Osteocyte (in vitro differentiated cells): ENCODE data around the gene MEX3A. TPM values are rescaled to one million over a fixed set of nuclear protein-coding genes. Genes with fewer than 3 reads are reported as not detected.

Experiments
- DNase-seq: peaks from one replicate; pipeline ENCODE4 v3.0.0; 2021; ENCODE audit warnings: mixed read lengths; ENCODE audit not compliant: unreplicated experiment; ENCODE audit errors: extremely low spot score
- H3K27ac Mint-ChIP-seq: one replicate; pipeline ENCODE4 v1.8.0; 2021; ENCODE audit warnings: mild to moderate bottlenecking, mixed read lengths; ENCODE audit not compliant: unreplicated experiment
- H3K27me3 Mint-ChIP-seq: one replicate; pipeline ENCODE4 v1.8.0; 2021; ENCODE audit warnings: mixed read lengths; ENCODE audit not compliant: unreplicated experiment
- H3K36me3 Mint-ChIP-seq: one replicate; pipeline ENCODE4 v1.8.0; 2021; ENCODE audit warnings: mixed read lengths; ENCODE audit not compliant: unreplicated experiment
- H3K4me1 Mint-ChIP-seq: one replicate; pipeline ENCODE4 v1.8.0; 2021; ENCODE audit warnings: mixed read lengths; ENCODE audit not compliant: unreplicated experiment
- H3K4me3 Mint-ChIP-seq: one replicate; pipeline ENCODE4 v1.8.0; 2021; ENCODE audit warnings: mild to moderate bottlenecking, moderate library complexity, mixed read lengths; ENCODE audit not compliant: unreplicated experiment
- H3K9me3 Mint-ChIP-seq: one replicate; pipeline ENCODE4 v1.8.0; 2021; ENCODE audit warnings: mixed read lengths; ENCODE audit not compliant: unreplicated experiment
- CTCF ChIP-seq: fragments of 200-600 bp; sonication (generic); IDR thresholded peaks from 2 replicates; pipeline ENCODE4 v1.5.0; 2021; ENCODE audit warnings: antibody characterized with exemption, mild to moderate bottlenecking, moderate library complexity
- total RNA-seq: library from RNA; stranded (reverse); gene quantifications from 2 replicates; pipeline ENCODE4 v1.2.1, GENCODE V29; 2021

The MEX3A gene
- total RNA-seq, 1 donor from 2014 or later: 20.7 TPM

GRCh38 chr1:156115514-156116374 is 33.5 kb upstream of the MEX3A start:
- Mint-ChIP-seq H3K27me3 (no peaks in the 10 kb centered on the region), H3K27ac (peak overlapping the region; percentile 99), H3K4me1 (peaks cover 67% of the 10 kb centered on the region), H3K4me3 (peak overlapping the region; percentile 92), H3K36me3 (peaks cover 10% of the 10 kb centered on the region), H3K9me3 (no peaks in the 10 kb centered on the region)
- TF ChIP-seq CTCF: no peak
- DNase-seq: no peak

- no peak for DNase-seq
- Mint-ChIP-seq H3K27me3 (no peaks in the 10 kb centered on the region), H3K9me3 (no peaks in the 10 kb centered on the region), H3K27ac (peak overlapping the region; percentile 99), H3K4me1 (peaks cover 61% of the 10 kb centered on the region), H3K4me3 (peak overlapping the region; percentile 92), H3K36me3 (peaks cover 7% of the 10 kb centered on the region)
- TF ChIP-seq CTCF: no peak
Measured at GRCh38 chr1:156114919-156115513, 32.8 kb upstream of the MEX3A start.

- H3K36me3 Mint-ChIP-seq: peaks cover 7% of the 10 kb centered on the region
- H3K27ac Mint-ChIP-seq: peak within 1 kb of the TSS; percentile 99
- peak within 1 kb of the TSS; percentile 92 for H3K4me3 Mint-ChIP-seq
- no peaks in the 10 kb centered on the region for H3K27me3 Mint-ChIP-seq
- DNase-seq: peak; percentile 93
- peaks cover 57% of the 10 kb centered on the region for H3K4me1 Mint-ChIP-seq
- H3K9me3 Mint-ChIP-seq: no peaks in the 10 kb centered on the region
- TF ChIP-seq CTCF: no peak
Measured at GRCh38 chr1:156114101-156114918, 32.0 kb upstream of the MEX3A start, which contains the start of gene LMNA. LMNA (plus strand) TSS chr1:156114711; CDS start chr1:156114919, 208 bp downstream.

GRCh38 chr1:156113282-156113950 is 31.2 kb upstream of the MEX3A start:
- no peaks in the 10 kb centered on the region for H3K27me3 Mint-ChIP-seq
- peak overlapping the region; percentile 92 for H3K4me3 Mint-ChIP-seq
- no peak for DNase-seq
- peaks cover 5% of the 10 kb centered on the region for H3K36me3 Mint-ChIP-seq
- H3K27ac Mint-ChIP-seq: peak overlapping the region; percentile 99
- no peak for TF ChIP-seq CTCF
- no peaks in the 10 kb centered on the region for H3K9me3 Mint-ChIP-seq
- peaks cover 56% of the 10 kb centered on the region for H3K4me1 Mint-ChIP-seq
